HepG2 (cell line): ENCODE measurements around the gene INF2. TPM values are rescaled to one million over a fixed set of nuclear protein-coding genes. Genes with fewer than 3 reads are reported as not detected.
A peak's percentile ranks its signal among the peaks of the same experiment; 100 is the strongest.

Experiments used
- FLYWCH1 ChIP-seq: sonication (generic); formaldehyde crosslinking; IDR thresholded peaks from 2 replicates; pipeline ENCODE4 v1.8.1; 2023; ENCODE audit warnings: mild to moderate bottlenecking, missing genetic modification reagents
- FOXK1 ChIP-seq: sonication (generic); formaldehyde crosslinking; IDR thresholded peaks from 2 replicates; pipeline ENCODE4 v1.4.0; 2020; ENCODE audit warnings: low read depth, missing genetic modification reagents, borderline replicate concordance
- FUBP1 ChIP-seq: sonication (generic); formaldehyde crosslinking; IDR thresholded peaks from 2 replicates; pipeline ENCODE4 v1.5.1; 2020; ENCODE audit warnings: missing genetic modification reagents, mild to moderate bottlenecking, borderline replicate concordance
- KDM6A ChIP-seq: IDR thresholded peaks from 2 replicates; pipeline ENCODE4 v1.6.1; 2016; ENCODE audit warnings: low read depth
- MEIS2 ChIP-seq: sonication (generic); formaldehyde crosslinking; IDR thresholded peaks from 2 replicates; pipeline ENCODE4 v1.9.0; 2021; ENCODE audit warnings: mild to moderate bottlenecking, missing genetic modification reagents
- MXD3 ChIP-seq: IDR thresholded peaks from 2 replicates; pipeline ENCODE4 v1.6.1; 2016; ENCODE audit warnings: mild to moderate bottlenecking, missing biosample characterization, missing genetic modification reagents
- PAXIP1 ChIP-seq: sonication (generic); formaldehyde crosslinking; conservative IDR thresholded peaks from 2 replicates; pipeline ENCODE4 v1.4.0; 2020; ENCODE audit warnings: mild to moderate bottlenecking, missing genetic modification reagents, moderate library complexity
- PCBP1 ChIP-seq: fragments of 200-400 bp; formaldehyde crosslinking; IDR thresholded peaks from 2 replicates; pipeline ENCODE4 v1.6.1; 2017; ENCODE audit warnings: mild to moderate bottlenecking, low read depth, low read length, borderline replicate concordance
- PREB ChIP-seq: sonication (generic); formaldehyde crosslinking; IDR thresholded peaks from 2 replicates; pipeline ENCODE4 v1.4.0; 2020; ENCODE audit warnings: missing genetic modification reagents
- SP1 ChIP-seq, 2 experiments: fragments of 450-650 bp in 1 of 2; sonication (generic) in 1 of 2; formaldehyde crosslinking in 1 of 2; IDR thresholded peaks; 2 replicates each; pipeline versions ENCODE4 v1.4.0 to v1.6.1; 2016 to 2020; ENCODE audit warnings: missing genetic modification reagents in 1 of 2
- ZBTB4 ChIP-seq: sonication (generic); formaldehyde crosslinking; IDR thresholded peaks from 2 replicates; pipeline ENCODE4 v1.4.0; 2020; ENCODE audit warnings: missing genetic modification reagents, mild to moderate bottlenecking, borderline replicate concordance
- ZNF33A ChIP-seq: sonication (generic); formaldehyde crosslinking; IDR thresholded peaks from 2 replicates; pipeline ENCODE4 v1.5.1; 2020; ENCODE audit warnings: missing genetic modification reagents, mild to moderate bottlenecking, moderate library complexity, borderline replicate concordance
- polyA plus RNA-seq, 8 experiments: library from polyadenylated mRNA; depleted of rRNA in 3 of 8; stranded (reverse) in 7 of 8; unstranded in 1 of 8; fragments of >200 nt; fragmentation: Illumina TruSeq in 4 of 8; extraction: Trizol in 4 of 8; gene quantifications; 2 replicates each; pipeline versions ENCODE4 v1.2.1 to v1.2.3, GENCODE V29; 2011 to 2016; ENCODE audit warnings: low read depth in 4 of 8, missing spikeins in 1 of 8, mixed read lengths in 1 of 8; ENCODE audit not compliant: insufficient read depth in 1 of 8
- total RNA-seq, 5 experiments: library from RNA; depleted of rRNA; stranded (reverse); fragments of >200 nt; fragmentation: Illumina TruSeq; extraction: Trizol; gene quantifications; 2 replicates each; pipeline ENCODE4 v1.2.3, GENCODE V29; 2016; ENCODE audit warnings: low read depth in 1 of 5

INF2 gene
- total and polyA plus RNA-seq, 2 of the 13 experiments (the other 11 are each of a cell fraction or from before 2014, with no cell fraction given) = 16.4 to 26.4 TPM

- TF ChIP-seq FLYWCH1 (CRISPR knock-in tag) (peak; percentile 60; the same call in 1 of the 2 replicates), KDM6A (CRISPR knock-in tag) (peak; percentile 12; the same call in 1 of the 2 replicates), MEIS2 (no peak), FUBP1 (CRISPR knock-in tag) (no peak), PCBP1 (no peak; the same call in 1 of the 2 replicates), FOXK1 (CRISPR knock-in tag) (peak; percentile 16; the same call in 1 of the 2 replicates), ZNF33A (CRISPR knock-in tag) (no peak), ZBTB4 (CRISPR knock-in tag) (peak; percentile 60; the same call in 1 of the 2 replicates), PAXIP1 (CRISPR knock-in tag) (peak; percentile 82), PREB (no peak), MXD3 (CRISPR knock-in tag) (peak; percentile 50; the same call in 1 of the 2 replicates), SP1 (IDR thresholded peaks at IDR 0.05) (no peak), SP1 (CRISPR knock-in tag; IDR thresholded peaks at IDR 0.05) (no peak)
Observed at GRCh38 chr14:104687601-104688504, 1.6 kb upstream of the INF2 start (continued).
